Lower leg skin (tissue), 4 donors: ENCODE data around the gene DRD1. TPM values are rescaled to one million over a fixed set of nuclear protein-coding genes. Genes with fewer than 3 reads are reported as not detected.

Experiments
- DNase-seq, 2 donors: peaks; one replicate each; pipeline ENCODE4 v3.0.0-alpha.2; 2019; ENCODE audit warnings: low spot score in 2 of 2
- H3K4me3 ChIP-seq: fragments of 200-600 bp; sonication (generic); 2 replicates; pipeline ENCODE4 v1.5.1; 2017; ENCODE audit warnings: mild to moderate bottlenecking, low read depth; ENCODE audit not compliant: poor library complexity, severe bottlenecking
- POLR2A ChIP-seq, 2 donors: fragments of 450-650 bp; IDR thresholded peaks; one replicate each; pipeline ENCODE4 v1.6.1; 2016 to 2017; ENCODE audit warnings: antibody characterized with exemption in 2 of 2, mild to moderate bottlenecking in 1 of 2, moderate library complexity in 1 of 2
- WGBS, 2 donors: methylation state at CpG; one replicate each; pipeline ENCODE4 v1.1.5; 2018; 5-methylcytosine and 5-hydroxymethylcytosine counted together
- intact Hi-C: fragments of 100-400 bp; cut with DNase I; formaldehyde crosslinking; loops from one replicate; pipeline ENCODE4 v1.15.0; 2023; ENCODE audit warnings: low total_unique reads
- total RNA-seq, 4 donors: library from RNA; depleted of rRNA; stranded (reverse); fragments of >200 nt; gene quantifications; one replicate each; pipeline ENCODE4 v1.1.0, GENCODE V29; 2016
- TF ChIP-seq, protein P1 (sequence below), 3 donors: fragments of 450-650 bp; IDR thresholded peaks; one replicate each; pipeline ENCODE4 v1.5.1; 2016; ENCODE audit warnings: antibody characterized with exemption in 3 of 3, mild to moderate bottlenecking in 3 of 3, moderate library complexity in 2 of 3

The DRD1 gene
- total RNA-seq, 4 donors from 2014 or later: 0.06 to 0.23 (median 0.15) TPM; not detected in 1

DNA sequence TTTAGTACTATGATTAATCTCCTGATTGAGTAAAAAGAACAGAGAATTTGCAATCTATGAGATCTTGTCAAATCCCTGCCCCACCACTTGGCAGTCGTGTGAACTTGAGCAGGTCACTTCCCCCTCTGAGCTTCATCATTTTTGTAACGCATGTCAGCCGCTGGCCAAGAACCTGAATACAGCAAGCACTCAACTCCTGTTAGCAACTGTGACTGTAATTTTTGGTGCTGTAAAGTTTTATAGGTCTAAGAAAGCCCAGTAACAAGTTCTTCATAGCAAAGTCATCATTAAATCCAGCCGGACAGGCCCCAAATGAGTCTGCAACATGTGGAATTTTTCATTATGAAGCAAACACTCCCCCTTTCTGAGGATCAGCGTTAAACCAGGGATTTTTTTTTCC, 49.4 kb downstream of the DRD1 start:
- no peak for DNase-seq
- TF ChIP-seq, protein P1, sequence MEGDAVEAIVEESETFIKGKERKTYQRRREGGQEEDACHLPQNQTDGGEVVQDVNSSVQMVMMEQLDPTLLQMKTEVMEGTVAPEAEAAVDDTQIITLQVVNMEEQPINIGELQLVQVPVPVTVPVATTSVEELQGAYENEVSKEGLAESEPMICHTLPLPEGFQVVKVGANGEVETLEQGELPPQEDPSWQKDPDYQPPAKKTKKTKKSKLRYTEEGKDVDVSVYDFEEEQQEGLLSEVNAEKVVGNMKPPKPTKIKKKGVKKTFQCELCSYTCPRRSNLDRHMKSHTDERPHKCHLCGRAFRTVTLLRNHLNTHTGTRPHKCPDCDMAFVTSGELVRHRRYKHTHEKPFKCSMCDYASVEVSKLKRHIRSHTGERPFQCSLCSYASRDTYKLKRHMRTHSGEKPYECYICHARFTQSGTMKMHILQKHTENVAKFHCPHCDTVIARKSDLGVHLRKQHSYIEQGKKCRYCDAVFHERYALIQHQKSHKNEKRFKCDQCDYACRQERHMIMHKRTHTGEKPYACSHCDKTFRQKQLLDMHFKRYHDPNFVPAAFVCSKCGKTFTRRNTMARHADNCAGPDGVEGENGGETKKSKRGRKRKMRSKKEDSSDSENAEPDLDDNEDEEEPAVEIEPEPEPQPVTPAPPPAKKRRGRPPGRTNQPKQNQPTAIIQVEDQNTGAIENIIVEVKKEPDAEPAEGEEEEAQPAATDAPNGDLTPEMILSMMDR (IDR thresholded peaks at IDR 0.05): no peak
- no peak for TF ChIP-seq POLR2A (IDR thresholded peaks at IDR 0.05)
- WGBS, 2 donors: 56 to 59% methylated on average over 5 of the region's 5 CpGs
- no peak overlapping the region for H3K4me3 ChIP-seq
- intact Hi-C loops: no loop called here

DNA sequence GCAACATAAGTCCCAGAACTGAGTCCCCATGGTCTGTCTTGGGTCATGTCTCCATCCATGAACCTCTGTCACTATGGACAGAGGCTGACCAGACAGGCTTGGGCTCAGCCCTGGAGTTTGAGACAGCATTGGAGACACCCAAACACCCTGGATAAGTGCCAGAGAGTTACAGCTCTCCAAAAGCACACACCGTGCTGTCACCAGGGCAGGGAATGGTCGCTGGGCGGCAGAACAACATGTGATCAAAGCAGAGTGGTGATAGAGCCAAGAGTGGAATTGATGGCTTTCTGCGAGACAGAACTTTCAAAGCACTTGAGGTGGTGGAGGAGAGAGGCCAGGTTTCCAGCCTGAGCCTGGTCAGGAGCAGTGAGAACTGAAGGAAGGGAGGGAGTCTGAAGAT, 50.1 kb downstream of the DRD1 start:
- H3K4me3 ChIP-seq: no peak overlapping the region
- no peak for TF ChIP-seq POLR2A (IDR thresholded peaks at IDR 0.05)
- TF ChIP-seq, protein P1 (IDR thresholded peaks at IDR 0.05): no peak
- WGBS, 2 donors: 49 to 64% methylated on average over 4 of the region's 4 CpGs
- intact Hi-C loops: no loop called here
- DNase-seq: no peak

DNA sequence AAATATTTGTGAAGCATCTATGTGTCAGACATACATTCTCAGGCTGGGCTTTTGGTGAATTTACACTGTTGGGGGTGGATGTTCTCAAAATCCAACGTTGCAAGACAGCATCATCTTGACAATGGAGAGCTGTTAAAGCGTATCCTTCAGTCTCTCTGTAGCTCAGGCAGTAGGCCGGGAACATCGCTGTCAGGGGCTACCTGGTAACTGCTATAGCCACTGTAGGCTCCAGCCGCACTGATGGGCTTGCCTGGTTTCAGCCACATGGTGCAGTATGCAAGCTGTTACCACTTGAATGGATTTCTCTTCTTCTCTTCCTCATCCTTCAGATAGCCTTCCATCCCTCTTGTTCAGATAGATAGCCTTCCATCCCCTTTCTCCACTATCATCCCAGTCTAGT, 51.7 kb downstream of the DRD1 start:
- no peak for TF ChIP-seq POLR2A (IDR thresholded peaks at IDR 0.05)
- 84 to 90% methylated on average over 5 of the region's 5 CpGs for WGBS, 2 donors
- no peak for DNase-seq
- H3K4me3 ChIP-seq: no peak overlapping the region
- intact Hi-C loops: no loop called here

DNA sequence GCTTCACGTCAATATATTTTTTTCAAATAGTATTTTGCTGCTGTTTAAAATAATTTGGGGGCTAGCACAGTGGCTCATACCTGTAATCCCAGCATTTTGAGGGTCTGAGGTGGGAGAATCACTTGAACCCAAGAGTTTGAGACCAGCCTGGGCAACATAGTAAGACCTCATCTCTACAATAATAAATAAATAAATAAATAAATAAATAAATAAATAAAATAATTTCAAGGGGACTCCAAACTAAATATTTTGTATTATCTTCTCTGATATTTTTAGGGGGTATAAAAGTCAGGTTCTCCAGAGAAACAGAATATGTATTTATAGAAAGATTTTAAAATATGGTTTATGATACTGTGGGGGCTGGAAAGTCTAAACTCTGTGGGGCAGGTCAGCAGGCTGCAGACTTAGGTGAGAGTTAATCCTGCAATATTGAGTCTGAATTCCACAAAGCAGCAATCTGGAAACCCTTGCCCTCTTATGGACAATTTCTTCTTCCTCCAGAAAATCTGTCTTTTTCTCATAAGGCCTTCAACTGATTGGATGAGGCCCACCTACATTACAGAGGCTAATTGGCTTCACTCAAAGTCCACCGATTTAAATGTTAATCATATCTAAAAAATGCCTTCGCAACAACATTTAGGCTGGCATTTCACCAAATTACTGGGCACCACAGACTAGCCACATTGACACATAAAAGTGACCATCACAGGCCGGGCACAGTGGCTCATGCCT, 53.5 kb downstream of the DRD1 start:
- intact Hi-C loops: no loop called here
- TF ChIP-seq, protein P1 (IDR thresholded peaks at IDR 0.05): no peak
- TF ChIP-seq POLR2A (IDR thresholded peaks at IDR 0.05): no peak
- WGBS, 2 donors: 93 to 98% methylated on average over 4 of the region's 4 CpGs
- DNase-seq: no peak
- H3K4me3 ChIP-seq: no peak overlapping the region

Other genes with a start within 250 kb of the DRD1 start
- 10 to 100 TPM; 15.0 to 35.8 (median 16.6) TPM for gene SFXN1, start 34.4 kb upstream of the DRD1 start, total RNA-seq
- gene HRH2, start 213.9 kb upstream of the DRD1 start, total RNA-seq: 1 to 10 TPM in 2 of 4 donors, under 1 TPM in 2; 0.13 to 3.5 (median 1.3) TPM